ENCODE results near the gene IL1RAPL2.

DNA sequence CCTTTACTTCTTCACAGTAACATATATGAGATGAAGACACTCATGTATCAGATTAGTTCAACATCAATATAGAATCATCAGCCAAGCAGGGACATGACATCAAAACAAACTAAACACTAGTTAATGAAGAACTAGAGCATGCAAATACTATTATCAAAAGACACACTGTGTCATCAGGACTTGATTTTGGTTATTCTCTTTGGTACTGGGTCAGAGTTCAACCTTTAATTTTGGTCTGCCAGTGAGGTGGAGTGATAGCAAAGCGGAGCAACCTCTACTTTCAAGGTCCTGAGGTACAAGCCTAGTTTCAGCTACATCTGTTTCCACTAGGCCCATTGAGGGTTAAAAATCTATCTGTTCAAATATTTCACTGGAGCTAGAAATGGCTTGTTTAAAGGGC is 584.0 kb downstream of the IL1RAPL2 start:
- no peak for TF ChIP-seq POLR2A (IDR thresholded peaks at IDR 0.05; ENCODE audit: low read depth)
- TF ChIP-seq, protein P1, sequence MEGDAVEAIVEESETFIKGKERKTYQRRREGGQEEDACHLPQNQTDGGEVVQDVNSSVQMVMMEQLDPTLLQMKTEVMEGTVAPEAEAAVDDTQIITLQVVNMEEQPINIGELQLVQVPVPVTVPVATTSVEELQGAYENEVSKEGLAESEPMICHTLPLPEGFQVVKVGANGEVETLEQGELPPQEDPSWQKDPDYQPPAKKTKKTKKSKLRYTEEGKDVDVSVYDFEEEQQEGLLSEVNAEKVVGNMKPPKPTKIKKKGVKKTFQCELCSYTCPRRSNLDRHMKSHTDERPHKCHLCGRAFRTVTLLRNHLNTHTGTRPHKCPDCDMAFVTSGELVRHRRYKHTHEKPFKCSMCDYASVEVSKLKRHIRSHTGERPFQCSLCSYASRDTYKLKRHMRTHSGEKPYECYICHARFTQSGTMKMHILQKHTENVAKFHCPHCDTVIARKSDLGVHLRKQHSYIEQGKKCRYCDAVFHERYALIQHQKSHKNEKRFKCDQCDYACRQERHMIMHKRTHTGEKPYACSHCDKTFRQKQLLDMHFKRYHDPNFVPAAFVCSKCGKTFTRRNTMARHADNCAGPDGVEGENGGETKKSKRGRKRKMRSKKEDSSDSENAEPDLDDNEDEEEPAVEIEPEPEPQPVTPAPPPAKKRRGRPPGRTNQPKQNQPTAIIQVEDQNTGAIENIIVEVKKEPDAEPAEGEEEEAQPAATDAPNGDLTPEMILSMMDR (IDR thresholded peaks at IDR 0.05) = no peak

Data from esophagus muscularis mucosa (tissue), 3 donors.